GM15510 (cell line): Measurements from ENCODE around the gene CEP76.

Source experiments
- POLR2A ChIP-seq: IDR thresholded peaks from 3 replicates; pipeline ENCODE4 v1.6.1; 2011; ENCODE audit warnings: borderline replicate concordance; ENCODE audit not compliant: insufficient read length; ENCODE audit errors: extremely low read depth

CEP76 gene

DNA sequence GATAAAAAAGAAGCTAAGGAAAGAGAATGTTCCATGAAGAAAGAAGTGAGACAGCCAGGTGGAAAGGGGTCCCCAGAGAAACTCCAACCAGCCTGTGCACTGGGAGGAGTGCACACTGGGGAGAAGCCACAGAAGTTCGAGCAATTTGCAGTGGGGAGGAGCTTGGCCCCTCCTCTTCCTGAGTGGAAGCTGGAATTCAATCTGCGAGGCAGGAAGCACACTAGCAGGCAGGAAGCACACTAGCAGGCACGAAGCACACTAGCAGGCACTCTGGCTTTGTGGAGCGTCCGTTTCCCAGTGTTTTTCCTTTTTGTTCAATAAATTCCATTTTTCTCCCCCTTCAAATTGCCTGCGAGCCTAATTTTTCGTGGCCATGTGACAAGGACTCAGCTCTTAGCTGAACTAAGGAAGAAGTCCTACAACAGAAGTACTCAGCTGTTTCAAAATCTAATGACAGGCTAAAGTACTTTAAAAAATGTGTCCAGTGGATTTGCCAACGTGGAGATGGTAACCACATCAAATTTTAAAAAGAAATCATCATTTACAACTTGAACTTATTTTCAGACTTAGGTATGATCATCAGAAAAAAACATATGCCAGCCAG, 23.2 kb downstream of the CEP76 start:
- TF ChIP-seq POLR2A: no peak

DNA sequence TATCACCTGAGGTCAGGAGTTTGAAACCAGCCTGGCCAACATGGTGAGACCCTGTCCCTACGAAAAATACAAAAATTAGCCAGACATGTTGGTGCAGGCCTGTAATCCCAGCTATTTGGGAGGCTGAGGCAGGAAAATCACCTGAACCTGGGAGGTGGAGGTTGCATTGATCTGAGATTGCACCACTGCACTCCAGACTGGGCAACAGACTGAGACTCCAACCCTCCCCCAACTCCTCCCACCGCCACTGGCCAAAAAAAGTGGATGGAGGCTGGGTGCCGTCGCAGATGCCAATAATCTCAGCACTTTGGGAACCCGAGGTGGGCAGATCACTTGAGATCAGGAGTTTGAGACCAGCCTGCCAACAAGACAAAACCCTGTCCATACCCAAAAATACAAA, 34.5 kb downstream of the CEP76 start:
- TF ChIP-seq POLR2A: no peak

GRCh38 chr18:12659904-12660605, 42.5 kb downstream of the CEP76 start:
- no peak for TF ChIP-seq POLR2A

DNA sequence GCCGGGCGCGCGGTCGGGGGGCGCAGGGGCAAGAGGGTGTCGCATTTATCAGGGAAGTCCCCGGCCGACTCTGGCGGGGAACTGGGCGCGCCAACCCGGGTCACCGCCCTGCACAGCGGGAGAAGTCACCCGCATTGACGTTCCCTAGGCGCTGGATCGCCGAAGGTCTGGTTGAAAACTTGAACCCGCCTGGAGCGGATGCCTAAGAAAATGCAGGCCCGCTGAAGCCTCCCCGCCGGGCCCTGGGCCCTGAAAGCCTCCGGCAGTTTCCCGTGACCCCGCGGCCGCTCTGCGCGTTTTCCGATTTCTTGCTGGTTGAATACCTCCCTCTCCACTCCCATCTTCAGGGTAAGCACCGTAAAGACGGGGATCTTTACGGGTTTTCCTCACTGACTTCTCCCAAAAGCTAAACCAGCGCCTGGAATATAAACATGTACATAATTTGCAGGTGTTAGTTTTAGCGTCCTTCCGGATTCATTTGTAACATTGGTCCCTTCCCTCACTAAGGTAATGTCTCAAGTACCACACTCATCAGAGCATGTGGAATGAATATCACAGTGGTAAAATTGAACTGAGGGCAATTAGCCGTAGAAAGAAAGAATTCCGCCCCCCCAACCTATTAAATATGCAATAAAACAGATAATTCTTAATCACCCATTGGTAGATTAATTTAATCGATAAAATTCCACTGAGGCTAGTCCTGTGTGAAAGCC, 43.9 kb downstream of the CEP76 start:
- no peak for TF ChIP-seq POLR2A

GRCh38 chr18:12657684-12658425, 44.7 kb downstream of the CEP76 start, which contains the start of gene SPIRE1:
SPIRE1 (minus strand) TSS chr18:12658107; CDS start chr18:12657866, 241 bp downstream.
- peak; percentile 35 for TF ChIP-seq POLR2A

DNA sequence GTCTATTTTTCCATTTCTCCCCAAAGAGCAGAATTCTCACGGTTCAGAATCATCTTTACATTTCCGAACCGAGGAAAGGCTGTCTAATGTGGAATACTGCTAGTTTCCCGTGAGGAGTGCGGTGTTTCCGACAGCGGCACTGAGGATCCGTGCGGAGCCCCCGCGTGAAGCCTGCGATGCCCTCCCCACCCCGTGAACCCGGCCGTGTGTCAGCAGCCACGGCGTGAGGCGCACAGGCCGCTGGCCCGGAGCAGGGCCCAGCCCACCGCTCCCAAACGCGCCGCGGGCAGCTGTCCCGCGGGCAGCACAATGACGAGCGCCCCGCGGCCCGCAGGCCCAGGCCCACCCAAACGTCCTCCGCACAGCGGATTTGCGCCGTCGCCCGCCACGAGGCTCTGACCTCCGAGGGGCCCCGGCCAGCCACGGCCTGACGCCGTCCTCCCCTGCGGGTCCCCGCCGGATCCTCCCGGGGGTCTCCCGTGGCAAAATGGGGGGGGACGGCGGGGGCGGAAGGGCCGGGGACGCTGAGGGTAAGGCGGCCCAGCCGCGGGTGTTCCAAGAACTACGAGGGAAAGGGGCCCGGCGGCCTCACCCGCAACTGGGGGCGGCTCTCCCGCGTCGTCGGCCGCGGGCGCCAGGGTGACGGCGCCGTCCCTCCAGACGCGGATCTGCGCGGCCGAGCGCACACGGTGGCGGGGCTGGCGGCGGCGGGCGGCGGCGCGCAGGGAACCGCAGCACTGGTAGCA, 45.4 kb downstream of the CEP76 start:
- no peak for TF ChIP-seq POLR2A

GRCh38 chr18:12656605-12656937, 46.0 kb downstream of the CEP76 start:
- no peak for TF ChIP-seq POLR2A

GRCh38 chr18:12654971-12655370, 47.6 kb downstream of the CEP76 start:
- no peak for TF ChIP-seq POLR2A

GRCh38 chr18:12652861-12653401, 49.6 kb downstream of the CEP76 start:
- no peak for TF ChIP-seq POLR2A

GRCh38 chr18:12651651-12652050, 50.9 kb downstream of the CEP76 start:
- TF ChIP-seq POLR2A: no peak

- TF ChIP-seq POLR2A: no peak
These were observed 54.8 kb downstream of the CEP76 start for GRCh38 chr18:12647773-12648172.

DNA sequence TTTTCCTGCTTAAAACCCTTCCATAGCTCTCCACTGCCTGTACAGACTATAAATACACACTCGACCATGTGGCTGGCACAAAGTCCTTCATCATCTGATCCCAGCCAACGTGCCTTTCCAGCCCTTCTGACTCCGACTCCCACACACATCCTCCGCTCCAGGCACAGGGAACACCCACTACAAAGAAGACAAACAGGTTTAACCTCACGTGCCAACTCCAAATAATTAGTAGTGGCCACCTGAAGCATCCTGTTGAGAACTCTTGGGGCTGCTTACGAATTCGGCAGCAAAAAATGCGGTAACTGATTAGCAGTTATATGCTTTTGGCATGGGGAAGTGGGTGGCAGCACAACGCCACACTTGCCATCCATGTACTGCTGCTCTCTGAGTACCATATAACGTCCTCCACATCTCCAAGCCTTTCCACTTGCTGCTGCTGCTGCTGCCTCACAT, 56.7 kb downstream of the CEP76 start:
- TF ChIP-seq POLR2A: no peak

DNA sequence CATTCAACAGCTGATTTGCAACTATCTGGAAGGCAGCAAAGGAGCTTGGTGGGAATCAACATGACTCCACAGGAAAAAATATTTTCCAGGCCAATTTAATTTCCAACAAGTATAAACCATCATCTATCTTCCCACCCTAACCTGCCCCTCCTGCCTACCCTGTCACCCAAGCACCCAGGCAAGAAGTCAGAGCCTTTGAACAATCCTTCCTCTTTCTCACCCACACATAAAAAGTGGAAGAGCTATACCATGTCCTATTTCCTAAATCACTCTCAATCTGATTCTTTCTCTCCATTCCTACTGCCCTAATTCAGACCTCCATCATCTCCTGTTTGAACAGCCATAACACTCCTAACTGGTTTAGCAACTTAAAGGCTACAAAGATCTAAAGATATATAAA, 57.3 kb downstream of the CEP76 start:
- no peak for TF ChIP-seq POLR2A

- TF ChIP-seq POLR2A: no peak
These were observed 61.7 kb downstream of the CEP76 start for GRCh38 chr18:12640881-12641200.
